Muscle layer of duodenum (tissue), 2 donors: Measurements from ENCODE around the gene TMEM130.

Experiments used
- H3K27ac ChIP-seq: one replicate; pipeline ENCODE4 v1.7.0; 2013; ENCODE audit warnings: mild to moderate bottlenecking, low read length
- H3K27me3 ChIP-seq: one replicate; pipeline ENCODE4 v1.7.0; 2013; ENCODE audit warnings: low read depth, mild to moderate bottlenecking, control low read depth, low read length
- H3K36me3 ChIP-seq, 2 donors: one replicate each; pipeline ENCODE4 v1.7.0; 2013; ENCODE audit warnings: low read length in 2 of 2, control low read depth in 1 of 2, mild to moderate bottlenecking in 1 of 2; ENCODE audit not compliant: insufficient read depth in 2 of 2, control insufficient read depth in 1 of 2
- H3K4me1 ChIP-seq, 2 donors: one replicate each; pipeline ENCODE4 v1.7.0; 2013; ENCODE audit warnings: low read length in 2 of 2, mild to moderate bottlenecking in 2 of 2, control low read depth in 1 of 2, moderate library complexity in 1 of 2; ENCODE audit not compliant: insufficient read depth in 2 of 2, control insufficient read depth in 1 of 2
- H3K4me3 ChIP-seq, 2 donors: one replicate each; pipeline ENCODE4 v1.7.0; 2013; ENCODE audit warnings: low read length in 2 of 2, low read depth in 1 of 2, mild to moderate bottlenecking in 1 of 2
- H3K9me3 ChIP-seq, 2 donors: one replicate each; pipeline ENCODE4 v1.7.0; 2013; ENCODE audit warnings: low read length in 2 of 2, control low read depth in 1 of 2, mild to moderate bottlenecking in 1 of 2; ENCODE audit not compliant: control insufficient read depth in 1 of 2
- donor health status: healthy.

TMEM130 gene

GRCh38 chr7:98900815-98901214, 31.0 kb upstream of the TMEM130 start:
- Histone ChIP-seq H3K36me3 (peaks cover 70 to 90% of the 10 kb centered on the region in 2 donors), H3K9me3 (no peaks in the 10 kb centered on the region), H3K27ac (no peak overlapping the region), H3K4me1 (no peaks in the 10 kb centered on the region), H3K4me3 (no peak overlapping the region), H3K27me3 (no peaks in the 10 kb centered on the region)

- H3K36me3 ChIP-seq: peaks cover 67 to 90% of the 10 kb centered on the region in 2 donors
Measured at GRCh38 chr7:98899816-98900215, 30.0 kb upstream of the TMEM130 start.

GRCh38 chr7:98892609-98893008, 22.8 kb upstream of the TMEM130 start:
- no peaks in the 10 kb centered on the region for H3K9me3 ChIP-seq
- H3K36me3 ChIP-seq: peaks cover 45 to 63% of the 10 kb centered on the region in 2 donors
- no peak overlapping the region for H3K27ac ChIP-seq
- no peak overlapping the region for H3K4me3 ChIP-seq
- H3K4me1 ChIP-seq: no peaks in the 10 kb centered on the region
- H3K27me3 ChIP-seq: no peaks in the 10 kb centered on the region

More at GRCh38 chr7:98899816-98900215, 30.0 kb upstream of the TMEM130 start:
- H3K27ac ChIP-seq: no peak overlapping the region
- H3K9me3 ChIP-seq: no peaks in the 10 kb centered on the region
- H3K27me3 ChIP-seq: no peaks in the 10 kb centered on the region
- no peaks in the 10 kb centered on the region for H3K4me1 ChIP-seq
- no peak overlapping the region for H3K4me3 ChIP-seq

GRCh38 chr7:98887038-98887437, 17.2 kb upstream of the TMEM130 start:
- H3K27ac ChIP-seq: no peak overlapping the region
- peaks cover 28 to 53% of the 10 kb centered on the region in 2 donors for H3K36me3 ChIP-seq
- H3K4me3 ChIP-seq: no peak overlapping the region
- no peaks in the 10 kb centered on the region for H3K27me3 ChIP-seq
- H3K4me1 ChIP-seq: no peaks in the 10 kb centered on the region
- no peaks in the 10 kb centered on the region for H3K9me3 ChIP-seq

GRCh38 chr7:98884416-98884815, 14.6 kb upstream of the TMEM130 start:
- H3K36me3 ChIP-seq: peaks cover 25 to 51% of the 10 kb centered on the region in 2 donors
- no peak overlapping the region for H3K27ac ChIP-seq
- no peaks in the 10 kb centered on the region for H3K27me3 ChIP-seq
- no peak overlapping the region for H3K4me3 ChIP-seq
- H3K9me3 ChIP-seq: no peaks in the 10 kb centered on the region
- H3K4me1 ChIP-seq: peaks cover 4 to 12% of the 10 kb centered on the region in 2 donors

GRCh38 chr7:98881561-98882315, 11.9 kb upstream of the TMEM130 start:
- Histone ChIP-seq H3K4me3 (no peak overlapping the region), H3K27ac (no peak overlapping the region), H3K36me3 (peaks cover 21 to 40% of the 10 kb centered on the region in 2 donors), H3K4me1 (peaks cover 5 to 17% of the 10 kb centered on the region in 2 donors), H3K9me3 (no peaks in the 10 kb centered on the region), H3K27me3 (no peaks in the 10 kb centered on the region)

GRCh38 chr7:98880485-98880884, 10.7 kb upstream of the TMEM130 start:
- no peak overlapping the region for H3K27ac ChIP-seq
- peaks cover 21 to 35% of the 10 kb centered on the region in 2 donors for H3K36me3 ChIP-seq
- H3K4me3 ChIP-seq: peak overlapping the region in 1 of 2 donors; percentile 96
- H3K27me3 ChIP-seq: no peaks in the 10 kb centered on the region
- H3K9me3 ChIP-seq: no peaks in the 10 kb centered on the region
- peaks cover 5 to 17% of the 10 kb centered on the region in 2 donors for H3K4me1 ChIP-seq

- peaks cover 5 to 17% of the 10 kb centered on the region in 2 donors for H3K4me1 ChIP-seq
- peak overlapping the region; percentile 79 for H3K27ac ChIP-seq
- H3K36me3 ChIP-seq: peaks cover 21 to 35% of the 10 kb centered on the region in 2 donors
- H3K27me3 ChIP-seq: no peaks in the 10 kb centered on the region
- no peaks in the 10 kb centered on the region for H3K9me3 ChIP-seq
- peak overlapping the region; percentile 93 to 96 for H3K4me3 ChIP-seq
Measured at GRCh38 chr7:98879979-98880315, 10.1 kb upstream of the TMEM130 start.

GRCh38 chr7:98879198-98879978, 9.6 kb upstream of the TMEM130 start:
- Histone ChIP-seq H3K36me3 (peaks cover 16 to 31% of the 10 kb centered on the region in 2 donors), H3K4me1 (peaks cover 5 to 17% of the 10 kb centered on the region in 2 donors), H3K9me3 (no peaks in the 10 kb centered on the region), H3K27me3 (no peaks in the 10 kb centered on the region), H3K27ac (peak overlapping the region; percentile 79), H3K4me3 (peak overlapping the region; percentile 93 to 96)

- H3K4me3 ChIP-seq: peak within 1 kb of the TSS; percentile 93 to 96
- H3K4me1 ChIP-seq: peaks cover 5 to 17% of the 10 kb centered on the region in 2 donors
- H3K27ac ChIP-seq: peak within 1 kb of the TSS; percentile 79
Measured at GRCh38 chr7:98878365-98879197, 8.8 kb upstream of the TMEM130 start, which contains the start of gene TRRAP. TSS of gene TRRAP (plus strand) at chr7:98878532. CDS start at chr7:98881151, 2,619 bp downstream.

More at GRCh38 chr7:98878365-98879197, 8.8 kb upstream of the TMEM130 start, which contains the start of gene TRRAP:
- H3K27me3 ChIP-seq: no peaks in the 10 kb centered on the region
- peaks cover 9 to 27% of the 10 kb centered on the region in 2 donors for H3K36me3 ChIP-seq
- no peaks in the 10 kb centered on the region for H3K9me3 ChIP-seq
